ENCODE measurements around the gene GGA1. TPM values are rescaled to one million over a fixed set of nuclear protein-coding genes. Genes with fewer than 3 reads are reported as not detected.

Gene GGA1
- total RNA-seq, 1 donor from 2014 or later = 32.0 TPM

DNA sequence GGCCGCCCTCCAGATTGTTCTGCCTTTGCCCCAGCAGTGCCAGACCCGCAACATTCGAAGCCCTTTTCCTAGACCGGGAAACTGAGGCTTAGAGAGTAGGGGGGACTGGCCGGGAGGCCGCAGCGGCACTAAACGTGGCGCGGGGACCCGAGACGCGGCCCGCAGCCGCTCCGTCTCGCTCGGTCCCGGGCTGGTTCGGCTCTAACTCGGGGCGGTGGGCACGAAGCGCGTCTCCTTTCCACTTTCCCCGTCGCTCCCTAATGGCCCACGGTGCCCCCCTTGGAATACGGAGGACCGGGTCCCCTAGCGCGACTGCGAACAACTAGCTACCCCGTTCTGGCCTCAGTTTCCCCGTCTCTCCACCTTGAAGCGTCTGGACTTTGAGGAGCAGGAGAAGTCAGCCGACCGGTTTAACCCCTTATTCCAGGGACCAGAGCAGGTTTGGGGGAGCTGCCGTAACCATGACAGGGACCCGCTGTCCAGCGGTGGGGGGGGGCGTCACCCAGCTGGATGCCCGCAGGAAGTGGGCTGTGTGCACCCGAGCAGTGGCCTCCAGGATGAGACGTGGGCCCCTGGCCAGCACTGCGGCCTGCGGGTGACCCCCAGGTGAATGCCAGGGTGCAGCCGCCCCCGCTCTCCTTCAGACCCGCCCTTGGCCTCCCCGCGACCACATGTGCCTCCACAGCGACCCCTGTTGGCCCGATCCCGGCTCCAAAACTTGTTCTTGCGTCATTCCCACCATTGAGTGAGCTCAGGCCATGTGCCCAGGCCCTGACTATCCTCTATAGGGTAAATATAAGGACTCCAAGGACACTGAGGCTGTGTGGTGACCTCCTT is 47.2 kb upstream of the GGA1 start:
- TF ChIP-seq CTCF (IDR thresholded peaks at IDR 0.05) = peak; percentile 92
- peak overlapping the region; percentile 88 for H3K4me3 Mint-ChIP-seq (ENCODE audit: unreplicated experiment)
- DNase-seq (ENCODE audit: low spot score) = no peak
- peaks cover 6% of the 10 kb centered on the region for H3K36me3 Mint-ChIP-seq (ENCODE audit: low read depth)
- H3K9me3 Mint-ChIP-seq (ENCODE audit: low read depth) = no peaks in the 10 kb centered on the region
- peak overlapping the region; percentile 93 for H3K27ac Mint-ChIP-seq (ENCODE audit: unreplicated experiment)
- H3K4me1 Mint-ChIP-seq (ENCODE audit: low read depth) = peaks cover 72% of the 10 kb centered on the region
- no peaks in the 10 kb centered on the region for H3K27me3 Mint-ChIP-seq (ENCODE audit: low read depth)

DNA sequence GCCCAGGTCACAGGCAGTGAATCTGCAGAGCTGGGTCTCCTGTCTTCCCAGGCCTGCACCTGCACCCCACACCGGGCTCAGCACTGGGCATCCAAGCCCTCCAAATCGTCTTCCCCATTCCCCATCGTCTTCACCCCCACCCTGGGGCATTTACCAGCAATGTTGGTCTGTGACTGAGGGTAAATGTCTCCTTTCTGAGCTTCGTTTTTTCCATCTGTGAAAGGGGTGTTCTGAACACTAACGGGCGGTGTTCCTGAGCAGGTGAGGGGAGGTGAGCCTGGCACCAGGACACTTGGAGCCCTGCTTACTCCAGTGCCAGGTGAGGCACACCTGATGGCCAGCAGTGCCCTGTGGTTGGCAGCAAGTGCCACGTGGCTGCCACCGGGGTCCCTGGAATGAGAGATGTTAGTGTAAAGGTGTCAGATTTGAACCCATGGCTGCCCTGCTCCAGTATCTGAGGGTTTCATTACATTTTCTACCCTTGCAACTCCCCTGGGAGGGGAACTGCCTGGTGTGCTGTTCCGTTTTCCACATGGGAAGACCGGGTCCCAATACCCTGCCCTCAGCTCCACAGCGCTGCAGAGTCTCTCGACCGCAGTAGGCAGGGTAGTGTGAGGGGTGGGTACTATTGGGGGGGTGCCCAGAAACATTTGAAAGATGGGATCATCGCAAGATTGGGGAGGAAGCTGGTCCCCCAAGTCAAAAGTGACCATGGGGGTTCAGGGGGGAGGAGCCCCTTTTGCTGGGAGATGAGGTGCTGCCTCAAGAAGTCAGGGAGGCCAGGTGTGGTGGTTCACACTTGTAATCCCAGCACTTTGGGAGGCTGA is 46.4 kb upstream of the GGA1 start:
- no peaks in the 10 kb centered on the region for H3K27me3 Mint-ChIP-seq (ENCODE audit: low read depth)

DNA sequence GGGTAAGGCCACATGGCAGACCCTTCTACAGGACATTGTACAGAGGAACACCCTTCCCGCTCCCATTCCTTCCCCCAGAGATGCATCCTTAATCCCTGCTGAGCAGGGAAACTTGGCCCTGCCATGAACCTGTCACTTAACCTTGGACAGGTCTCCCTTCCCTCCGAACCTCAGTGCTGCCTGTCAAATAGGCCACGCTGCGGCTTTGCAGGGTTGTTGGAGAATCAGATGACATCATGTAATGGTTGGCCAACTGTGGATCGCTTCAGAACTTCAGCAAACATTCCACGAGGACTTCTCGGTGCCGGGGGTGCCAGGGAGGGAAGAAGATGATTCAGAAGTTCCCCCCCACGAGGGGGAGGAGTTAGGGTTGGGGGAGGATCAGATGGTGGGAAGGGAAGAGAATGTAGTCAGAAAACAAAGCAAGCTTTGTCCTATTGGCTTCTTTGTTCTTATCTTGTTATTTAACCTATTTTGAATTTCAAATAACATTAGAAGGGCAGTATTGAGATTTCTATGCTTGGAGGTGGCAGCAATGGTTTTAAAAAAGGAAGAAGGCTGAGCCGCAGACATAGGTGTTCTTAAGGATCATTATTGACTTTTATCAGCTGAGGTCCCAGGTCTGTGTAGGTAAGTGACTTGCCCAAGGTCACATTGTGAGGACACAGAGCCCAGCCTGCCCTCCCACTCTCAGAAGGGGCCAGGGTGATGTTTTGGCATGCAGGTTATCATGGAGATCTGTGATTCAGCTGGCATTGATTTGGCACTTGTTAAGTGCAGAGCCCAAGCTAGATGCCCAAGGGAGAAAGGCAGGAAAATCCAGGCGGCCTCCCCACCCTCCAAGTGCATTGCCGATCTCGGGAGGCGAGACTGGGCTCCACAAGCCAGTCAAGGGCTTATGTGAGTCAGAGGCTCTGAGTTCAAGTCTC is 45.2 kb upstream of the GGA1 start:
- no peak for DNase-seq (ENCODE audit: low spot score)
- peaks cover 17% of the 10 kb centered on the region for H3K36me3 Mint-ChIP-seq (ENCODE audit: low read depth)
- H3K4me3 Mint-ChIP-seq (ENCODE audit: unreplicated experiment) = peak overlapping the region; percentile 88
- no peaks in the 10 kb centered on the region for H3K9me3 Mint-ChIP-seq (ENCODE audit: low read depth)
- no peaks in the 10 kb centered on the region for H3K27me3 Mint-ChIP-seq (ENCODE audit: low read depth)
- H3K4me1 Mint-ChIP-seq (ENCODE audit: low read depth) = peaks cover 68% of the 10 kb centered on the region
- TF ChIP-seq CTCF (IDR thresholded peaks at IDR 0.05) = no peak
- H3K27ac Mint-ChIP-seq (ENCODE audit: unreplicated experiment) = peak overlapping the region; percentile 93

More for the DNA sequence above, 46.4 kb upstream of the GGA1 start:
- no peak for DNase-seq (ENCODE audit: low spot score)
- Mint-ChIP-seq H3K36me3 (ENCODE audit: low read depth) (peaks cover 10% of the 10 kb centered on the region), H3K9me3 (ENCODE audit: low read depth) (no peaks in the 10 kb centered on the region), H3K4me3 (ENCODE audit: unreplicated experiment) (peak overlapping the region; percentile 88), H3K27ac (ENCODE audit: unreplicated experiment) (peak overlapping the region; percentile 93), H3K4me1 (ENCODE audit: low read depth) (peaks cover 70% of the 10 kb centered on the region)
- peak; percentile 28 for TF ChIP-seq CTCF (IDR thresholded peaks at IDR 0.05)

DNA sequence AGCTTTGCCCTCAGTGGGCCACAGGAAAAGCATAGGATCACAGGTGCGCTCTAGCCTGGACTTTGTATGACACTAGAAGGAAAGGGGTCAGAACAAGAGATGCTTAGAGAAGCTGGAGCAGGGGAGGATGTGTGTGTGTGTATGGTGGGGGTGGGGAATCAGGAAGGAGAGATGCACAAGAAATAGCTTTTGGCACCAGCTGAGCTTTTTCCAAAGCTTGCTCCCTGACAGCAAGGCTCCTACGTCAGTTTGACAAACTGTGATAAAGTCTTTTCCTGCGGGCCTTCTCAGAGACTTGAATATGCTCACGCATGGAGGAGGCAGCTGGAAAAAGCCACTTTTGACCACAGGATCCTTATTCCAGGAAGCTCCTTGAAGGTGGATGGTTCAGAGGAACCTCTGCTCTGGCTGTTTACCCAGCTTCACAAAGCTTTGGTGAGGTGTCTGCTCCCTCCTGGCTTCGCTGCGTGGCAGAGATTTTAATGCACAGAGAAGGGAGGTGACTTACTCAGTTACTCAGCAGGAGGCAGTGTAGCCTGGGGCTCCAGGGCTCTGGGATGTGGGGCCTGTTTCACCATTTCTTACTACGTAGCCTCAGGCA is 44.4 kb upstream of the GGA1 start:
- Mint-ChIP-seq H3K4me3 (ENCODE audit: unreplicated experiment) (peak overlapping the region; percentile 88), H3K27ac (ENCODE audit: unreplicated experiment) (peak overlapping the region; percentile 93), H3K4me1 (ENCODE audit: low read depth) (peaks cover 63% of the 10 kb centered on the region), H3K36me3 (ENCODE audit: low read depth) (peaks cover 17% of the 10 kb centered on the region), H3K9me3 (ENCODE audit: low read depth) (no peaks in the 10 kb centered on the region), H3K27me3 (ENCODE audit: low read depth) (no peaks in the 10 kb centered on the region)
- TF ChIP-seq CTCF (IDR thresholded peaks at IDR 0.05) = peak; percentile 26
- no peak for DNase-seq (ENCODE audit: low spot score)

All from chondrocyte (in vitro differentiated cells).